GM21786 (cell line): Measurements from ENCODE around the gene BMPR1B.
"Not testable (repeated sequence)": the region's sequence is repeated elsewhere in the genome, so short reads cannot be mapped to it uniquely, and the experiment has no call there.

Experiments used
- ATAC-seq: cut with Tn5 transposase; IDR thresholded peaks from one replicate; pipeline ENCODE4 v1.9.1; 2021; ENCODE audit not compliant: unreplicated experiment

The BMPR1B gene

GRCh38 chr4:95020521-95020920, 262.8 kb downstream of the BMPR1B start:
- ATAC-seq = no peak

GRCh38 chr4:95021099-95021498, 263.3 kb downstream of the BMPR1B start:
- no peak for ATAC-seq

GRCh38 chr4:95023110-95023509, 265.4 kb downstream of the BMPR1B start:
- ATAC-seq = no peak

- no peak for ATAC-seq
Observed at GRCh38 chr4:95027905-95028618, 270.3 kb downstream of the BMPR1B start.

GRCh38 chr4:95038791-95039190, 281.0 kb downstream of the BMPR1B start:
- no peak for ATAC-seq

- no peak for ATAC-seq
Observed at GRCh38 chr4:95044324-95044837, 286.6 kb downstream of the BMPR1B start.

GRCh38 chr4:95045429-95045828, 287.7 kb downstream of the BMPR1B start:
- ATAC-seq = no peak

- no peak for ATAC-seq
Observed at GRCh38 chr4:95048296-95048695, 290.5 kb downstream of the BMPR1B start.

GRCh38 chr4:95049551-95050233, 291.9 kb downstream of the BMPR1B start:
- ATAC-seq = no peak

GRCh38 chr4:95050980-95051701, 293.4 kb downstream of the BMPR1B start:
- ATAC-seq = no peak

GRCh38 chr4:95051702-95052020, 293.9 kb downstream of the BMPR1B start:
- ATAC-seq = no peak

- no peak for ATAC-seq
Observed at GRCh38 chr4:95058991-95059390, 301.2 kb downstream of the BMPR1B start.

GRCh38 chr4:95059663-95060062, 301.9 kb downstream of the BMPR1B start:
- no peak for ATAC-seq

- no peak for ATAC-seq
Observed at GRCh38 chr4:95061220-95061619, 303.5 kb downstream of the BMPR1B start.

GRCh38 chr4:95061801-95062200, 304.0 kb downstream of the BMPR1B start:
- ATAC-seq = not testable (repeated sequence)

- ATAC-seq = no peak
Observed at GRCh38 chr4:95066050-95066449, 308.3 kb downstream of the BMPR1B start.

GRCh38 chr4:95068401-95068800, 310.6 kb downstream of the BMPR1B start:
- ATAC-seq = no peak

- ATAC-seq = no peak
Observed at GRCh38 chr4:95068818-95069478, 311.2 kb downstream of the BMPR1B start.

- ATAC-seq = no peak
Observed at GRCh38 chr4:95071851-95072250, 314.1 kb downstream of the BMPR1B start.

- no peak for ATAC-seq
Observed at GRCh38 chr4:95073646-95074045, 315.9 kb downstream of the BMPR1B start.

- ATAC-seq = no peak
Observed at GRCh38 chr4:95077864-95078263, 320.1 kb downstream of the BMPR1B start.
